Liver (tissue), 9 donors: ENCODE measurements around the gene P2RY12. TPM values are rescaled to one million over a fixed set of nuclear protein-coding genes. Genes with fewer than 3 reads are reported as not detected.

Source experiments
- DNase-seq: peaks from one replicate; pipeline ENCODE4 v3.0.0-alpha.2; 2017; ENCODE audit warnings: low spot score
- H3K27ac ChIP-seq, 2 donors: one replicate each; pipeline ENCODE4 v1.7.0; 2013; ENCODE audit warnings: inconsistent platforms in 2 of 2, low read length in 2 of 2, control low read depth in 1 of 2, low read depth in 1 of 2, mild to moderate bottlenecking in 1 of 2
- H3K27me3 ChIP-seq, 4 donors: one replicate each; pipeline versions ENCODE4 v1.6.1 to v1.7.0; 2013; ENCODE audit warnings: low read length in 3 of 4, inconsistent platforms in 1 of 4, mild to moderate bottlenecking in 1 of 4, moderate library complexity in 1 of 4; ENCODE audit not compliant: control insufficient read depth in 4 of 4, insufficient read depth in 4 of 4
- H3K36me3 ChIP-seq, 4 donors: one replicate each; pipeline versions ENCODE4 v1.6.1 to v1.7.0; 2013; ENCODE audit warnings: low read length in 3 of 4, mild to moderate bottlenecking in 3 of 4, low read depth in 1 of 4, moderate library complexity in 1 of 4; ENCODE audit not compliant: control insufficient read depth in 4 of 4, insufficient read depth in 3 of 4
- H3K4me1 ChIP-seq, 4 donors: one replicate each; pipeline versions ENCODE4 v1.6.1 to v1.7.0; 2013; ENCODE audit warnings: low read length in 3 of 4, mild to moderate bottlenecking in 3 of 4, moderate library complexity in 1 of 4; ENCODE audit not compliant: control insufficient read depth in 4 of 4, insufficient read depth in 4 of 4
- H3K4me3 ChIP-seq, 3 donors: one replicate each; pipeline versions ENCODE4 v1.6.1 to v1.7.0; 2013; ENCODE audit warnings: low read length in 3 of 3, control low read depth in 1 of 3, low read depth in 1 of 3, mild to moderate bottlenecking in 1 of 3
- H3K9ac ChIP-seq, 2 donors: one replicate each; pipeline ENCODE4 v1.7.0; 2013; ENCODE audit warnings: low read length in 2 of 2, mild to moderate bottlenecking in 2 of 2, moderate library complexity in 2 of 2, control low read depth in 1 of 2, low read depth in 1 of 2
- H3K9me3 ChIP-seq, 4 donors: one replicate each; pipeline versions ENCODE4 v1.6.1 to v1.7.0; 2013; ENCODE audit warnings: low read length in 3 of 4; ENCODE audit not compliant: control insufficient read depth in 4 of 4
- EGR1 ChIP-seq, 2 donors: IDR thresholded peaks; 2 replicates each; pipeline ENCODE4 v1.6.1; 2016 to 2018; ENCODE audit warnings: antibody characterized with exemption in 2 of 2, low read depth in 2 of 2
- FOXA1 ChIP-seq: IDR thresholded peaks from 2 replicates; pipeline ENCODE4 v1.6.1; 2016; ENCODE audit warnings: antibody characterized with exemption
- FOXA2 ChIP-seq: IDR thresholded peaks from 2 replicates; pipeline ENCODE4 v1.6.1; 2016; ENCODE audit warnings: antibody characterized with exemption
- GABPA ChIP-seq, 2 donors: IDR thresholded peaks in 1 of 2; conservative IDR thresholded peaks in 1 of 2; 2 replicates each; pipeline ENCODE4 v1.6.1; 2016; ENCODE audit warnings: antibody characterized with exemption in 2 of 2, mild to moderate bottlenecking in 1 of 2, moderate library complexity in 1 of 2
- HNF4A ChIP-seq, 2 donors: conservative IDR thresholded peaks; 2 replicates each; pipeline ENCODE4 v1.6.1; 2016; ENCODE audit warnings: antibody characterized with exemption in 2 of 2, mild to moderate bottlenecking in 2 of 2
- HNF4G ChIP-seq: IDR thresholded peaks from 2 replicates; pipeline ENCODE4 v1.6.1; 2016; ENCODE audit warnings: antibody characterized with exemption
- JUND ChIP-seq, 2 donors: IDR thresholded peaks; 2 replicates each; pipeline ENCODE4 v1.6.1; 2016; ENCODE audit warnings: antibody characterized with exemption in 2 of 2
- RAD21 ChIP-seq, 2 donors: IDR thresholded peaks; 2 replicates each; pipeline ENCODE4 v1.6.1; 2016; ENCODE audit warnings: antibody characterized with exemption in 2 of 2, mild to moderate bottlenecking in 2 of 2
- RXRA ChIP-seq, 2 donors: IDR thresholded peaks; 2 replicates each; pipeline ENCODE4 v1.6.1; 2017 to 2018; ENCODE audit warnings: antibody characterized with exemption in 2 of 2, mild to moderate bottlenecking in 1 of 2
- SP1 ChIP-seq: IDR thresholded peaks from 2 replicates; pipeline ENCODE4 v1.6.1; 2018; ENCODE audit warnings: antibody characterized with exemption, mild to moderate bottlenecking
- TAF1 ChIP-seq: conservative IDR thresholded peaks from 2 replicates; pipeline ENCODE4 v1.6.1; 2016; ENCODE audit warnings: antibody characterized with exemption, mild to moderate bottlenecking
- YY1 ChIP-seq: IDR thresholded peaks from 2 replicates; pipeline ENCODE4 v1.6.1; 2016; ENCODE audit warnings: antibody characterized with exemption, mild to moderate bottlenecking
- WGBS: extraction: QIAGEN DNeasy Blood & Tissue Kit; methylation state at CpG from one replicate; pipeline ENCODE4 v1.1.7; 2013; 5-methylcytosine and 5-hydroxymethylcytosine counted together
- polyA plus RNA-seq, 2 donors: library from polyadenylated mRNA; stranded (reverse) in 1 of 2; unstranded in 1 of 2; fragments of 200-250 nt in 1 of 2; fragments of >200 nt in 1 of 2; fragmentation: Nextera tagmentation in 1 of 2; extraction: Ambion mirVana in 1 of 2; gene quantifications; one replicate each; pipeline versions ENCODE4 v1.2.1 to v1.2.3, GENCODE V29; 2013 to 2015
- total RNA-seq, 2 donors: library from RNA; depleted of rRNA; stranded (reverse); fragments of >200 nt; gene quantifications; one replicate each; pipeline ENCODE4 v1.2.3, GENCODE V29; 2014
- TF ChIP-seq, protein P1 (sequence below): IDR thresholded peaks from 2 replicates; pipeline ENCODE4 v1.6.1; 2016; ENCODE audit warnings: antibody characterized with exemption
- TF ChIP-seq, protein P2 (sequence below): IDR thresholded peaks from 2 replicates; pipeline ENCODE4 v1.6.1; 2016; ENCODE audit warnings: antibody characterized with exemption, mild to moderate bottlenecking
- TF ChIP-seq, protein P3 (sequence below): fragments of 150-350 bp; IDR thresholded peaks from 2 replicates; pipeline ENCODE4 v1.5.1; 2017; ENCODE audit warnings: improper control_type of control experiment, low read depth, low read length; ENCODE audit not compliant: missing input control
- donor health status: healthy.
- donor health status: healthy.
- donor health status: healthy.
- donor health status: healthy.
- donor health status: healthy.

The P2RY12 gene
- total and polyA plus RNA-seq, 4 donors = 0.43 to 2.8 (median 1.6) TPM

DNA sequence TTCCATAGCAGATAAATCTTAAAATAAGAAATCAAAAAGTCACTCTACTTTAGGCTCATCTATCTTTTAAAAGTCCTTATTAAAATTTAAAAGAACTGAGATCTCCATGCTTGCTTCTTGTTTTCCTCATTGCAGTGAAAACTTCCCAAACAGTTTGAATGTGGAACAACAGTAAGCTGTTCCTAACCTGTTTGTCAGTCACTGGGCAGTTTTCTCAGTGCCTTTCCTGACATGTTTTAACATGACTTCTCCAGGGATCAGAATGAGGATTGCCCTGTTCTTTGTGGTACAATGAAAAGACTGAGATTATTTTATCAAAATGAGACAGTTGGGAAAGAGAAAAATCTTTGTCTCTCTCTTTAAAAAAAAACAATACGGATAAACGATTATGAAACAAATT lies 68.7 kb downstream of the P2RY12 start:
- H3K9me3 ChIP-seq = no peaks in the 10 kb centered on the region

DNA sequence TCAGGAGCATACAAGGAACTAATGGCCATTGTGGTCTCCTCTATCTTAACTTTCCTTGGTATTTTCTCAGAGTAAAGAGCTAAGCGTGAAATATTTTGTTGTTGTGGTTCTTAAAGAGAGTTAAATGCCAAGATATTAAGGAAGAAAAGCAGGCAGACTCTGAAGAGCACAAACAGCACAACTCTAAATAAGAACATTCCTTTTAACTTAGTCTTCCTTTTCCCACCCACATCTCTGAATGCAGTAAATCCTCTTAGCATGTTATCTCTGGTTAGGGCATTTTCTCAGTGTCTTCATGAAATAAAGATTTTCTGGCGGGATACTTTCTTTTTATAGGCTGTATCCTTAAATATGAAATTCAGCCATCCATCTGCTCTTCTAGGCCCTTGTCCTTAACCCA lies 69.4 kb downstream of the P2RY12 start:
- H3K9ac ChIP-seq = no peak overlapping the region
- 90% methylated on average over 2 of the region's 2 CpGs for WGBS
- H3K36me3 ChIP-seq = no peaks in the 10 kb centered on the region
- TF ChIP-seq, protein P1, sequence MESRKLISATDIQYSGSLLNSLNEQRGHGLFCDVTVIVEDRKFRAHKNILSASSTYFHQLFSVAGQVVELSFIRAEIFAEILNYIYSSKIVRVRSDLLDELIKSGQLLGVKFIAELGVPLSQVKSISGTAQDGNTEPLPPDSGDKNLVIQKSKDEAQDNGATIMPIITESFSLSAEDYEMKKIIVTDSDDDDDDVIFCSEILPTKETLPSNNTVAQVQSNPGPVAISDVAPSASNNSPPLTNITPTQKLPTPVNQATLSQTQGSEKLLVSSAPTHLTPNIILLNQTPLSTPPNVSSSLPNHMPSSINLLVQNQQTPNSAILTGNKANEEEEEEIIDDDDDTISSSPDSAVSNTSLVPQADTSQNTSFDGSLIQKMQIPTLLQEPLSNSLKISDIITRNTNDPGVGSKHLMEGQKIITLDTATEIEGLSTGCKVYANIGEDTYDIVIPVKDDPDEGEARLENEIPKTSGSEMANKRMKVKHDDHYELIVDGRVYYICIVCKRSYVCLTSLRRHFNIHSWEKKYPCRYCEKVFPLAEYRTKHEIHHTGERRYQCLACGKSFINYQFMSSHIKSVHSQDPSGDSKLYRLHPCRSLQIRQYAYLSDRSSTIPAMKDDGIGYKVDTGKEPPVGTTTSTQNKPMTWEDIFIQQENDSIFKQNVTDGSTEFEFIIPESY = no peak
- TF ChIP-seq EGR1 (IDR thresholded peaks at IDR 0.05; ENCODE audit: low read depth in 2 of 2) (no peak), JUND (IDR thresholded peaks at IDR 0.05) (no peak), SP1 (no peak), HNF4G (no peak), RAD21 (IDR thresholded peaks at IDR 0.05) (no peak), YY1 (no peak), FOXA2 (no peak), FOXA1 (no peak), TAF1 (no peak), RXRA (IDR thresholded peaks at IDR 0.05) (no peak), HNF4A (conservative IDR thresholded peaks at IDR 0.05) (no peak), GABPA (IDR thresholded peaks at IDR 0.05 in 1 of 2, conservative IDR thresholded peaks at IDR 0.05 in 1 of 2) (no peak)
- TF ChIP-seq, protein P2, sequence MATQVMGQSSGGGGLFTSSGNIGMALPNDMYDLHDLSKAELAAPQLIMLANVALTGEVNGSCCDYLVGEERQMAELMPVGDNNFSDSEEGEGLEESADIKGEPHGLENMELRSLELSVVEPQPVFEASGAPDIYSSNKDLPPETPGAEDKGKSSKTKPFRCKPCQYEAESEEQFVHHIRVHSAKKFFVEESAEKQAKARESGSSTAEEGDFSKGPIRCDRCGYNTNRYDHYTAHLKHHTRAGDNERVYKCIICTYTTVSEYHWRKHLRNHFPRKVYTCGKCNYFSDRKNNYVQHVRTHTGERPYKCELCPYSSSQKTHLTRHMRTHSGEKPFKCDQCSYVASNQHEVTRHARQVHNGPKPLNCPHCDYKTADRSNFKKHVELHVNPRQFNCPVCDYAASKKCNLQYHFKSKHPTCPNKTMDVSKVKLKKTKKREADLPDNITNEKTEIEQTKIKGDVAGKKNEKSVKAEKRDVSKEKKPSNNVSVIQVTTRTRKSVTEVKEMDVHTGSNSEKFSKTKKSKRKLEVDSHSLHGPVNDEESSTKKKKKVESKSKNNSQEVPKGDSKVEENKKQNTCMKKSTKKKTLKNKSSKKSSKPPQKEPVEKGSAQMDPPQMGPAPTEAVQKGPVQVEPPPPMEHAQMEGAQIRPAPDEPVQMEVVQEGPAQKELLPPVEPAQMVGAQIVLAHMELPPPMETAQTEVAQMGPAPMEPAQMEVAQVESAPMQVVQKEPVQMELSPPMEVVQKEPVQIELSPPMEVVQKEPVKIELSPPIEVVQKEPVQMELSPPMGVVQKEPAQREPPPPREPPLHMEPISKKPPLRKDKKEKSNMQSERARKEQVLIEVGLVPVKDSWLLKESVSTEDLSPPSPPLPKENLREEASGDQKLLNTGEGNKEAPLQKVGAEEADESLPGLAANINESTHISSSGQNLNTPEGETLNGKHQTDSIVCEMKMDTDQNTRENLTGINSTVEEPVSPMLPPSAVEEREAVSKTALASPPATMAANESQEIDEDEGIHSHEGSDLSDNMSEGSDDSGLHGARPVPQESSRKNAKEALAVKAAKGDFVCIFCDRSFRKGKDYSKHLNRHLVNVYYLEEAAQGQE = no peak
- TF ChIP-seq, protein P3, sequence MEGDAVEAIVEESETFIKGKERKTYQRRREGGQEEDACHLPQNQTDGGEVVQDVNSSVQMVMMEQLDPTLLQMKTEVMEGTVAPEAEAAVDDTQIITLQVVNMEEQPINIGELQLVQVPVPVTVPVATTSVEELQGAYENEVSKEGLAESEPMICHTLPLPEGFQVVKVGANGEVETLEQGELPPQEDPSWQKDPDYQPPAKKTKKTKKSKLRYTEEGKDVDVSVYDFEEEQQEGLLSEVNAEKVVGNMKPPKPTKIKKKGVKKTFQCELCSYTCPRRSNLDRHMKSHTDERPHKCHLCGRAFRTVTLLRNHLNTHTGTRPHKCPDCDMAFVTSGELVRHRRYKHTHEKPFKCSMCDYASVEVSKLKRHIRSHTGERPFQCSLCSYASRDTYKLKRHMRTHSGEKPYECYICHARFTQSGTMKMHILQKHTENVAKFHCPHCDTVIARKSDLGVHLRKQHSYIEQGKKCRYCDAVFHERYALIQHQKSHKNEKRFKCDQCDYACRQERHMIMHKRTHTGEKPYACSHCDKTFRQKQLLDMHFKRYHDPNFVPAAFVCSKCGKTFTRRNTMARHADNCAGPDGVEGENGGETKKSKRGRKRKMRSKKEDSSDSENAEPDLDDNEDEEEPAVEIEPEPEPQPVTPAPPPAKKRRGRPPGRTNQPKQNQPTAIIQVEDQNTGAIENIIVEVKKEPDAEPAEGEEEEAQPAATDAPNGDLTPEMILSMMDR = no peak
- no peaks in the 10 kb centered on the region for H3K4me1 ChIP-seq
- no peak overlapping the region for H3K4me3 ChIP-seq
- H3K27ac ChIP-seq = no peak overlapping the region
- no peaks in the 10 kb centered on the region for H3K27me3 ChIP-seq
- no peaks in the 10 kb centered on the region for H3K9me3 ChIP-seq
- no peak for DNase-seq

More for the DNA sequence above, 68.7 kb downstream of the P2RY12 start:
- Histone ChIP-seq H3K27me3 (no peaks in the 10 kb centered on the region), H3K9ac (no peak overlapping the region), H3K4me3 (no peak overlapping the region), H3K4me1 (no peaks in the 10 kb centered on the region), H3K27ac (no peak overlapping the region), H3K36me3 (no peaks in the 10 kb centered on the region)
- WGBS = 95% methylated on average over 2 of the region's 2 CpGs
- no peak for TF ChIP-seq RXRA (IDR thresholded peaks at IDR 0.05)
- no peak for TF ChIP-seq GABPA (IDR thresholded peaks at IDR 0.05 in 1 of 2, conservative IDR thresholded peaks at IDR 0.05 in 1 of 2)
- TF ChIP-seq YY1 = no peak
- TF ChIP-seq, protein P3 = no peak
- no peak for DNase-seq
